Measurements from ENCODE around the gene INAVA. TPM values are rescaled to one million over a fixed set of nuclear protein-coding genes. Genes with fewer than 3 reads are reported as not detected.
A peak's percentile ranks its signal among the peaks of the same experiment; 100 is the strongest.

INAVA gene
- polyA plus RNA-seq, 2 of the 4 experiments (the other 2 are of a cell fraction) = 40.0 to 43.7 TPM

DNA sequence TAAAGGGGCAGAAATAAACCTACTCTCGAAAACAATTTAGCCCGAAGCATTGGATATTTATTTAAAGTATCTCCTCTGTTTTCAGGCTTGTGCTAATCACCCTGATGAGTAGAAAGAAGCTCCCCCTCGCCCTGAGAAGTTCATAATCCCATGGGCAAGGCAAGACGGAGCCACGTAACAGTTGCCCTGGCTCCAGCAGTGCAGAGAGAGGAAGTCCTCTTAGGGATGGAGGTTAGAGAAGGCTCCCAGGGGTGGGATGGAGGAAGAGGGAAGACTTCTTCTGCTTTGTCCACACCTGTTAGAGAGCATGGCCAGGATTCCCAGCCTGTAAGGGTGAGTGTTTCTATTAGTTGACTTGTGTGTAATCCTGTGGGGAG lies 25.3 kb upstream of the INAVA start (continued):
- TF ChIP-seq ESRRA (IDR thresholded peaks at IDR 0.05; ENCODE audit: borderline replicate concordance, low read length) (no peak), POLR2A (IDR thresholded peaks at IDR 0.05; ENCODE audit: low read length) (no peak), HEYL (CRISPR knock-in tag; IDR thresholded peaks at IDR 0.05) (no peak), PHF8 (IDR thresholded peaks at IDR 0.05; ENCODE audit: borderline replicate concordance, low read depth) (no peak)
- TF ChIP-seq, protein P1, sequence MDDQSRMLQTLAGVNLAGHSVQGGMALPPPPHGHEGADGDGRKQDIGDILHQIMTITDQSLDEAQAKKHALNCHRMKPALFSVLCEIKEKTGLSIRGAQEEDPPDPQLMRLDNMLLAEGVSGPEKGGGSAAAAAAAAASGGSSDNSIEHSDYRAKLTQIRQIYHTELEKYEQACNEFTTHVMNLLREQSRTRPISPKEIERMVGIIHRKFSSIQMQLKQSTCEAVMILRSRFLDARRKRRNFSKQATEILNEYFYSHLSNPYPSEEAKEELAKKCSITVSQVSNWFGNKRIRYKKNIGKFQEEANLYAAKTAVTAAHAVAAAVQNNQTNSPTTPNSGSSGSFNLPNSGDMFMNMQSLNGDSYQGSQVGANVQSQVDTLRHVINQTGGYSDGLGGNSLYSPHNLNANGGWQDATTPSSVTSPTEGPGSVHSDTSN (IDR thresholded peaks at IDR 0.05) = no peak

DNA sequence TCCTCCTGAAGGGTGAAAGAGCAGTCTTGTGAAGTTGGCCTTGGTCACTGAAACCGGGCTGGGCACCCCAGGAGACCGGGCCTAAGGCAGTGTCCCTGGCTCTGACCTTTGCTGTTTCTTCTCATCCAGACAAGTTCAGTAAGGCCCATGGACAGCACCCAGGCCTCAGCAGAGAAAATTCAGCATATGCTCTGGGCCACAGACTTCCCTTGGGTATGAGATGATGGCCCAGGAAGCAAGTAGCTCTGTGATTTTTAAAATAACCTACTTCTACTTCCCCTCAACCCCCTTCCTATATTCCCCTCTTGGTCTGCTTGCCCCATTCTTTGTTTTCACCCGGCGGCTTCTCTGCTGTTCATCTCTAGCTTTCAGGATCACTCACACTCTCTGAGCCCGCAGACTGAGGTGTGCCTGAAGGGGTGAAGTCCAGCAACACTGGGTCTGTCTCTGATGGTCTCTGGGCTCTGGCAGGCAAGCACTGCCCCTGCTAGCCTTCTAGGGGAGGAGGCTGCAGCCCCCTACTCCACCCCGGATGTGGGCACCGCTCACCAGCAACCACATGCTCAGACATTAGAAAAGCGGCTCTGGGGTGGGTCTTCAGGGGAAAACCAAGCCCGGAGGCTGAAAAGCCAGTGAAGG lies 24.8 kb upstream of the INAVA start:
- TF ChIP-seq KDM5A (IDR thresholded peaks at IDR 0.05) = no peak
- TF ChIP-seq ESRRA (IDR thresholded peaks at IDR 0.05; ENCODE audit: borderline replicate concordance, low read length) = no peak
- TF ChIP-seq RCOR1 (IDR thresholded peaks at IDR 0.05; ENCODE audit: low read depth, low read length) = no peak
- no peak for TF ChIP-seq JUN (IDR thresholded peaks at IDR 0.05)
- TF ChIP-seq JUNB (IDR thresholded peaks at IDR 0.05) = no peak
- TF ChIP-seq EP300 (IDR thresholded peaks at IDR 0.05) = no peak
- ChIA-PET POLR2A (no interaction called here), CTCF (no interaction called here)
- FAIRE-seq = no peak
- DNase-seq (ENCODE audit: low read depth in 1 of 2, low spot score in 1 of 2) = no peak
- Histone ChIP-seq H3K4me2 (no peak overlapping the region), H3K27ac (no peak overlapping the region), H3K4me1 (peaks cover 6% of the 10 kb centered on the region; the same call in 1 of the 3 replicates), H3K4me3 (no peak overlapping the region), H3K9me3 (no peaks in the 10 kb centered on the region)
- ATAC-seq = peak; percentile 33 to 35; a peak in 4 of 6 replicates
- WGBS (ENCODE audit: missing lambda C conversion rate) = 85% methylated on average over 8 of the region's 9 CpGs

DNA sequence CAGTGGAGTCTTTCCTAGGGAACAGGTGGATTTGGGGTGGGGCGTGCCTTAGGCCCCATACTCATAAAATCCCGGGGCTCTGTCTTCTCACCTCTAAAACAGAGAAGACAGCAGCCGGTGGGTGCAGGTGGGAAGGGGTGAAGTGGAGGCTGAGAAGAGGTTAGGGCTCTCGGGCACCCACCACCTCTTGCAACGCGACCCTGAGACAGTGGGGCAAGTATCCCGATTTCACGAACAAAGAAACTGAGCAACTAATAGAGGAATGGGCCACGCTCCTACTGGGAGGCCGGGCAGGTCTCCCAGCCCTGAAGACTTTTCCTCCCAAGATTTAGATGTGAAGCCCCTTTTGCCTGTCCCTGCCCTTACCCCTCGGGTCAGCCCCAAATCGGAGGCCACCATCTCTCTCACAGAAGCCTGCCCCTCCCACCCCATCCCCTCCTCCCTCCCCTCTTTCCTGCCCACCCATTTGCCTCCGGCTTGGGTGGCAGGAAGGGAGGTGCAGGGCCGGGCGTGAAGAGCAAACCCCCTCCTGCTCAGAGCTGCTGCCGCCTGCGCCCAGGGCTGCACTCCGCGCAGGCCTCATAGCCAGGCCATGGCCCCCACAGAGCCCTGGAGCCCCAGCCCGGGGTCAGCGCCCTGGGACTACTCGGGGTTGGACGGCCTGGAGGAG lies 22.1 kb upstream of the INAVA start, which contains the start of gene GPR25:
Gene GPR25 (plus strand): TSS at position 536 of the 670 bp plus-strand sequence. CDS start 57 bp downstream, at position 593.
- DNase-seq (ENCODE audit: low read depth in 1 of 2, low spot score in 1 of 2) = no peak
- no peak for ATAC-seq
- FAIRE-seq = no peak
- Histone ChIP-seq H3K27ac (no peak within 1 kb of the TSS), H3K9me3 (no peaks in the 10 kb centered on the region), H3K4me2 (no peak within 1 kb of the TSS), H3K4me3 (no peak within 1 kb of the TSS), H3K4me1 (no peaks in the 10 kb centered on the region)
- TF ChIP-seq, protein P2, sequence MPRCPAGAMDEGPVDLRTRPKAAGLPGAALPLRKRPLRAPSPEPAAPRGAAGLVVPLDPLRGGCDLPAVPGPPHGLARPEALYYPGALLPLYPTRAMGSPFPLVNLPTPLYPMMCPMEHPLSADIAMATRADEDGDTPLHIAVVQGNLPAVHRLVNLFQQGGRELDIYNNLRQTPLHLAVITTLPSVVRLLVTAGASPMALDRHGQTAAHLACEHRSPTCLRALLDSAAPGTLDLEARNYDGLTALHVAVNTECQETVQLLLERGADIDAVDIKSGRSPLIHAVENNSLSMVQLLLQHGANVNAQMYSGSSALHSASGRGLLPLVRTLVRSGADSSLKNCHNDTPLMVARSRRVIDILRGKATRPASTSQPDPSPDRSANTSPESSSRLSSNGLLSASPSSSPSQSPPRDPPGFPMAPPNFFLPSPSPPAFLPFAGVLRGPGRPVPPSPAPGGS (IDR thresholded peaks at IDR 0.05) = no peak
- TF ChIP-seq HEYL (CRISPR knock-in tag; IDR thresholded peaks at IDR 0.05) (no peak), ZSCAN20 (CRISPR knock-in tag; IDR thresholded peaks at IDR 0.05) (no peak), TP53 (CRISPR knock-in tag; IDR thresholded peaks at IDR 0.05) (no peak), RAD21 (conservative IDR thresholded peaks at IDR 0.05 in 1 of 2, IDR thresholded peaks at IDR 0.05 in 1 of 2) (no peak), NFE2L2 (conservative IDR thresholded peaks at IDR 0.05; ENCODE audit: low read length) (no peak), MYC (IDR thresholded peaks at IDR 0.05; ENCODE audit: borderline replicate concordance, low read length) (no peak), HDAC2 (IDR thresholded peaks at IDR 0.05) (no peak), POLR2AphosphoS2 (conservative IDR thresholded peaks at IDR 0.05; ENCODE audit: low read length) (no peak), KDM1A (IDR thresholded peaks at IDR 0.05; ENCODE audit: low read depth) (no peak), ESRRA (IDR thresholded peaks at IDR 0.05; ENCODE audit: borderline replicate concordance, low read length) (no peak), EHF (CRISPR knock-in tag; IDR thresholded peaks at IDR 0.05) (no peak), RFX5 (IDR thresholded peaks at IDR 0.05) (no peak), MAFK (IDR thresholded peaks at IDR 0.05; ENCODE audit: partially characterized antibody) (no peak)
- TF ChIP-seq, protein P3, sequence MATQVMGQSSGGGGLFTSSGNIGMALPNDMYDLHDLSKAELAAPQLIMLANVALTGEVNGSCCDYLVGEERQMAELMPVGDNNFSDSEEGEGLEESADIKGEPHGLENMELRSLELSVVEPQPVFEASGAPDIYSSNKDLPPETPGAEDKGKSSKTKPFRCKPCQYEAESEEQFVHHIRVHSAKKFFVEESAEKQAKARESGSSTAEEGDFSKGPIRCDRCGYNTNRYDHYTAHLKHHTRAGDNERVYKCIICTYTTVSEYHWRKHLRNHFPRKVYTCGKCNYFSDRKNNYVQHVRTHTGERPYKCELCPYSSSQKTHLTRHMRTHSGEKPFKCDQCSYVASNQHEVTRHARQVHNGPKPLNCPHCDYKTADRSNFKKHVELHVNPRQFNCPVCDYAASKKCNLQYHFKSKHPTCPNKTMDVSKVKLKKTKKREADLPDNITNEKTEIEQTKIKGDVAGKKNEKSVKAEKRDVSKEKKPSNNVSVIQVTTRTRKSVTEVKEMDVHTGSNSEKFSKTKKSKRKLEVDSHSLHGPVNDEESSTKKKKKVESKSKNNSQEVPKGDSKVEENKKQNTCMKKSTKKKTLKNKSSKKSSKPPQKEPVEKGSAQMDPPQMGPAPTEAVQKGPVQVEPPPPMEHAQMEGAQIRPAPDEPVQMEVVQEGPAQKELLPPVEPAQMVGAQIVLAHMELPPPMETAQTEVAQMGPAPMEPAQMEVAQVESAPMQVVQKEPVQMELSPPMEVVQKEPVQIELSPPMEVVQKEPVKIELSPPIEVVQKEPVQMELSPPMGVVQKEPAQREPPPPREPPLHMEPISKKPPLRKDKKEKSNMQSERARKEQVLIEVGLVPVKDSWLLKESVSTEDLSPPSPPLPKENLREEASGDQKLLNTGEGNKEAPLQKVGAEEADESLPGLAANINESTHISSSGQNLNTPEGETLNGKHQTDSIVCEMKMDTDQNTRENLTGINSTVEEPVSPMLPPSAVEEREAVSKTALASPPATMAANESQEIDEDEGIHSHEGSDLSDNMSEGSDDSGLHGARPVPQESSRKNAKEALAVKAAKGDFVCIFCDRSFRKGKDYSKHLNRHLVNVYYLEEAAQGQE (IDR thresholded peaks at IDR 0.05) = no peak
- TF ChIP-seq, protein P4, sequence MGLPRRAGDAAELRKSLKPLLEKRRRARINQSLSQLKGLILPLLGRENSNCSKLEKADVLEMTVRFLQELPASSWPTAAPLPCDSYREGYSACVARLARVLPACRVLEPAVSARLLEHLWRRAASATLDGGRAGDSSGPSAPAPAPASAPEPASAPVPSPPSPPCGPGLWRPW (IDR thresholded peaks at IDR 0.05) = no peak
- TF ChIP-seq, protein P1 (IDR thresholded peaks at IDR 0.05) = no peak
- ChIA-PET POLR2A (no interaction called here), CTCF (interaction anchor here (1.3 kb wide), 1 partner anchor 13 kb away, joined by 4 read pairs; no protein-coding TSS in a partner anchor)
- WGBS (ENCODE audit: missing lambda C conversion rate) = 89% methylated on average over 14 of the region's 23 CpGs
